ENCODE data around the gene BANF2. TPM values are rescaled to one million over a fixed set of nuclear protein-coding genes. Genes with fewer than 3 reads are reported as not detected.

Gene BANF2
- total RNA-seq, 6 experiments from 2014 or later = not detected

GRCh38 chr20:17720755-17721154, 21.0 kb downstream of the BANF2 start:
- Mint-ChIP-seq H3K27ac (no peak overlapping the region), H3K4me3 (no peak overlapping the region), H3K9me3 (no peaks in the 10 kb centered on the region), H3K27me3 (ENCODE audit: insufficient read depth) (peaks cover 24% of the 10 kb centered on the region), H3K4me1 (ENCODE audit: low read depth) (no peaks in the 10 kb centered on the region), H3K36me3 (ENCODE audit: low read depth) (no peaks in the 10 kb centered on the region)
- TF ChIP-seq CTCF (IDR thresholded peaks at IDR 0.05) = no peak
- DNase-seq = no peak

GRCh38 chr20:17721802-17722486, 22.2 kb downstream of the BANF2 start:
- H3K27me3 Mint-ChIP-seq (ENCODE audit: insufficient read depth) = peaks cover 21% of the 10 kb centered on the region
- H3K27ac Mint-ChIP-seq = no peak overlapping the region
- H3K4me1 Mint-ChIP-seq (ENCODE audit: low read depth) = no peaks in the 10 kb centered on the region
- H3K9me3 Mint-ChIP-seq = no peaks in the 10 kb centered on the region
- DNase-seq = no peak
- no peaks in the 10 kb centered on the region for H3K36me3 Mint-ChIP-seq (ENCODE audit: low read depth)
- TF ChIP-seq CTCF (IDR thresholded peaks at IDR 0.05) = peak; percentile 52
- H3K4me3 Mint-ChIP-seq = no peak overlapping the region

GRCh38 chr20:17722493-17723300, 22.9 kb downstream of the BANF2 start:
- TF ChIP-seq CTCF (IDR thresholded peaks at IDR 0.05) = no peak
- no peak overlapping the region for H3K27ac Mint-ChIP-seq
- DNase-seq = no peak
- no peaks in the 10 kb centered on the region for H3K4me1 Mint-ChIP-seq (ENCODE audit: low read depth)
- H3K4me3 Mint-ChIP-seq = no peak overlapping the region
- H3K36me3 Mint-ChIP-seq (ENCODE audit: low read depth) = no peaks in the 10 kb centered on the region
- no peaks in the 10 kb centered on the region for H3K9me3 Mint-ChIP-seq
- peaks cover 24% of the 10 kb centered on the region for H3K27me3 Mint-ChIP-seq (ENCODE audit: insufficient read depth)

GRCh38 chr20:17723301-17723691, 23.5 kb downstream of the BANF2 start:
- no peak for DNase-seq
- H3K4me3 Mint-ChIP-seq = no peak overlapping the region
- no peak overlapping the region for H3K27ac Mint-ChIP-seq
- no peaks in the 10 kb centered on the region for H3K9me3 Mint-ChIP-seq
- H3K27me3 Mint-ChIP-seq (ENCODE audit: insufficient read depth) = peaks cover 29% of the 10 kb centered on the region
- no peaks in the 10 kb centered on the region for H3K36me3 Mint-ChIP-seq (ENCODE audit: low read depth)
- TF ChIP-seq CTCF (IDR thresholded peaks at IDR 0.05) = no peak
- H3K4me1 Mint-ChIP-seq (ENCODE audit: low read depth) = no peaks in the 10 kb centered on the region

GRCh38 chr20:17725094-17725835, 25.5 kb downstream of the BANF2 start:
- DNase-seq = no peak
- peaks cover 41% of the 10 kb centered on the region for H3K27me3 Mint-ChIP-seq (ENCODE audit: insufficient read depth)

More at GRCh38 chr20:17725094-17725835, 25.5 kb downstream of the BANF2 start:
- no peak overlapping the region for H3K27ac Mint-ChIP-seq
- no peaks in the 10 kb centered on the region for H3K9me3 Mint-ChIP-seq
- H3K4me3 Mint-ChIP-seq = no peak overlapping the region
- no peak for TF ChIP-seq CTCF (IDR thresholded peaks at IDR 0.05)
- no peaks in the 10 kb centered on the region for H3K4me1 Mint-ChIP-seq (ENCODE audit: low read depth)
- H3K36me3 Mint-ChIP-seq (ENCODE audit: low read depth) = no peaks in the 10 kb centered on the region
